ENCODE measurements around the gene ADGRL3.

GRCh38 chr4:61201561-61201960, 1.4 kb downstream of the ADGRL3 start:
- TF ChIP-seq CTCF (conservative IDR thresholded peaks at IDR 0.05 in 1 of 2, IDR thresholded peaks at IDR 0.05 in 1 of 2; ENCODE audit: low read depth in 1 of 2, low read length in 2 of 2), result no peak
- peak; percentile 39 for TF ChIP-seq EZH2 (IDR thresholded peaks at IDR 0.05; ENCODE audit: low read length, missing control alignments)
